Iris pigment epithelial cell (primary cell): ENCODE results near the gene SOX6.
"Not testable (repeated sequence)": the region's sequence is repeated elsewhere in the genome, so short reads cannot be mapped to it uniquely, and the experiment has no call there.

Experiments used
- DNase-seq: peaks from one replicate; pipeline ENCODE4 v3.0.0-alpha.2; 2011; ENCODE audit warnings: low read depth

The SOX6 gene

GRCh38 chr11:16146980-16147379, 209.4 kb downstream of the SOX6 start:
- DNase-seq: not testable (repeated sequence)

DNA sequence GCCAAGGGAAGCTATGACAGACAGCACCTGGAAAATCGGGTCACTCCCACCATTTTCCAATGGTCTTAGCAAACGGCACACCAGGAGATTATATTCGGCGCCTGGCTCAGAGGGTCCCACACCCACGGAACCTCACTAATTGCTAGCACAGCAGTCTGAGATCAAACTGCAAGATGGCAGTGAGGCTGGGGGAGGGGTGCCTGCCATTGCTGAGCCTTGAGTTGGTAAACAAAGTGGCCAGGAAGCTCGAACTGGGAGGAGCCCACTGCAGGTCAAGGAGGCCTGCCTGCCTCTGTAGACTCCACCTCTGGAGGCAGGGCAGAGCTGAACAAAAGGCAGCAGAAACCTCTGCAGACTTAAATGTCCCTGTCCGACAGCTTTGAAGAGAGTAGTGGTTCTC, 214.7 kb downstream of the SOX6 start:
- DNase-seq: not testable (repeated sequence)

DNA sequence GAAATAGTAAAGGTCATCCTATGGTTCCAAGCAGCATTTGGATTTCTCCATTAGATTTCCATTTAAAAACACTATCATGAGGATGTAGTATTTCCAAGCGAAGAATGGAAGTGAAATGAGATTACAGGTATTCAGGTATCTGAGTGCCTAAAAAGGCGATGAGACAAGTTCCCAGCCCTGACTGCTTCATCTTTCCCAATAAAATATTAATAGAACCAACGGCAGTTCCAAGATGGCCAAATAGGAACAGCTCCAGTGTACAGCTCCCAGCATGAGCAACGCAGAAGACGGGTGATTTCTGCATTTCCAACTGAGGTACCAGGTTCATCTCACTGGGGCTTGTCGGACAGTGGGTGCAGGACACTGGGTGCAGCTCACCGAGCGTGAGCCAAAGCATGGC, 215.2 kb downstream of the SOX6 start:
- not testable (repeated sequence) for DNase-seq

DNA sequence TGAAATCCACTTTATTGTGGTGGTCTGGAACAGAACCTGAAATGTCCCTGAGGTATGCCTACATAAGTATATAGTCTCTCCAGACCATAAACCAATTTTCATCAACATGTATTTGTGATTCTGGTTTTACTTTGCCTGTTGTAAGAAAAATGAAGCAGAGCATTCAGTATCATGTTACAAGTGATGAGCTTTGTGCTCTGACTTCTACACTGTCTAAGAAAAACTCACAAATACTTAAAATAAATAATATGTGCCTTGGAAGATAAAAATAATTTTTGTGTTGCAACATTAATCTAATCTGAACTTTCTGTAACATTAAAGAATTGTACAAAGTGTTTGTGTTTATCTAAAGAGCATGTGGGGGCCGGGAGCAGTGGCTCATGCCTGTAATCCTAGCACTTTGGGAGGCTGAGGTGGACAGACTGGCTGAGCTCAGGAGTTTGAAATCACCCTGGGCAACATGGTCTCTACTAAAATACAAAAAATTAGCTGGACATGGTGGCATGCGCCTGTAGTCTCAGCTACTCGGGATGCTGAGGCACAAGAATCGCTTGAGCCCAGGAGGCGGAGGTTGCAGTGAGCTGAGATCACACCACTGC, 219.5 kb downstream of the SOX6 start:
- no peak for DNase-seq

- no peak for DNase-seq
These were observed 222.5 kb downstream of the SOX6 start for GRCh38 chr11:16133867-16134266.

- DNase-seq: no peak
These were observed 228.6 kb downstream of the SOX6 start for GRCh38 chr11:16127732-16128131.

DNA sequence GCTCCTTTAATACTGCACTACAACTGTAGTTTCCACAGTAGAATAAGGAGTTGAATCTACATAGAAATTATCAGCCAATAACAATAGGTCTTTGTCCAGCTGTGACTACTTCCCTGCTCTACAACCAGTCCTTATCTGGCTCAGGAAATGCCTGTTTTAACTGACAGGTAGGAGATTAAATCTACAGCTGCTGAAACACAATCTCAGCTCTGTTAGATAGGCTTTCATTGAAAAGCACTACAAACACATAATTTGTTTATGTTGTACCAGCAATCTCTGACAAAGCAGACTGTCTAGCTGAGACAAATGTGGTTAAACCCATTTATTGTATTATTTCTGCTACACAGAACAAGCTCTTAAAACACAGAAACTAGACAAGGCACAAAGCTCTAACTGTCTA, 230.0 kb downstream of the SOX6 start:
- peak; percentile 0 for DNase-seq

DNA sequence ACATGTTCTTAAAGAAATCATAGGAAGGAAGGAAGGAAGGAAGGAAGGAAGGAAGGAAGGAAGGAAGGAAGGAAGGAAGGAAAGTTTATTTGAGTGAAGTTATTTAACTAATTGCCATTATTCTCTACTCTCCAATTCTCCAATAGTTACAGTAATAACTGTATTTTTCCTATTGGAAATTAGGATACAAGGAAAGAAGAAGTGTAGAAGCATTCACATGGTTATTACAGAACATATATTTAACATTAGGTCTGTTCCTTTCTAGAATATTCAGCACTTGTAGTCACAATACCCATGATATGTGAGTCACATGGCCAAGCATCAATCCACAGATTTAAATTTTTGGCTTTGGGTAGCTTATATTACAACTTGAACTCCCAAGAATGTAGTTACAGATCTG, 230.6 kb downstream of the SOX6 start:
- no peak for DNase-seq

GRCh38 chr11:16124390-16124789, 232.0 kb downstream of the SOX6 start:
- DNase-seq: no peak

DNA sequence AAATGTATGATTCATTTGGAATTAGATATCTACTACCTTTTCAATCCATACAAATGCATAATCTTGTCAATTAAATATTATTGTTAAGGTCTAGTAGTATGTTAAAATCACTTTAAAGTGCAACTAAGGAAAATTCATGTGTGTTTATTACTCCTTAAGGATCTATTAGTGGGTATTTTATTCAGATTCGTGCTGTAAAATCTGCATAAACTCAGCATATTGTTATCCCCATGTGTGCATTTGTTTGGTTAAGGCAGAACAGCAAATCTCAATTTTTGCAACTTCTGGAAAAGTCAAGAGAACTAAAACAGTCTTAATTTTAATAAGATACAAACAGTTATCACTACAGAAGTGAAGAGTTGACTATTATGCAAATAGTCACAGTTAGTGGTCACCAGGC, 234.5 kb downstream of the SOX6 start:
- DNase-seq: no peak

- no peak for DNase-seq
These were observed 236.3 kb downstream of the SOX6 start for GRCh38 chr11:16120008-16120407.

GRCh38 chr11:16117989-16118756, 238.2 kb downstream of the SOX6 start:
- DNase-seq: no peak

DNA sequence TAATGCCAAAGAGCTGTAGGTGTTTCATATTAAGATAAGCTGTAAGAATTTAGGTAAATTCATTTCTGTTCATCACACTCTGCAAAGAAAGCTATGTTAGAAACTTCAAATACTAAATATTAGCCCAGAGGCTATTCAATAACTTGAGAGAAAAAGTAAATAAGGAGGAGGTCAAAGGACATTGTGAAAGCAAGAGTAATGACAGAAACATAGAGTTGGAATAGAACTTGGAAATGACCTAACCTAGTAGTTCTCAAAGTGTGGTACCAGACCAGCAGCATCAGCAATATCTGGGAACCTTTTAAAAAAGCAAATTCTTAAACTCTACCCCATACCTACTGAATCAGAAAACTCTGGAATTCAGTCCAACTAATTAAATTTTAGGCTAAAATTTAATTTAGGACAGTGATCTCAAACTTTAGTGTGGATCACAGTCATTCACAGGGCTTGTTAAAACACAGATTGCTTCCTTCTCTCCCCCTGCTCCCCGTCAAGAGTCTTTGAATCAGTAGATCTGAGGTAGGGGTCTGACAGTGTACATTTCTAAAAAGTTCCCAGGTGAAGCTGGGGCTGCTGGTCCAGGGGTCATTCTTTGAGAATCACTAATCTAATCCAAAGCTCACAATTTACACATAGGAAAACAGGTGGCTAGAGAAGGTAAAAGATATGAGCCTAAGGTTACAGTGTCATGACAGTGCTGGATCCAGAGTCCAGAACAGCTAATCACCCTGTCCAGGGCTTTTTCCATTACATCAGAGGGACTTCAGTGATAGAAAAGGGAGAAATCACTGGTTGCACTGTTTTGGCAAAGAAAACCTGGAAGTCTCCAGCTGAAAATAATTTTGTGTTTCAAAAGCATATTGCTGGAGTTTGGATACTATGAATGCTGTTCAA, 241.1 kb downstream of the SOX6 start:
- DNase-seq: no peak

DNA sequence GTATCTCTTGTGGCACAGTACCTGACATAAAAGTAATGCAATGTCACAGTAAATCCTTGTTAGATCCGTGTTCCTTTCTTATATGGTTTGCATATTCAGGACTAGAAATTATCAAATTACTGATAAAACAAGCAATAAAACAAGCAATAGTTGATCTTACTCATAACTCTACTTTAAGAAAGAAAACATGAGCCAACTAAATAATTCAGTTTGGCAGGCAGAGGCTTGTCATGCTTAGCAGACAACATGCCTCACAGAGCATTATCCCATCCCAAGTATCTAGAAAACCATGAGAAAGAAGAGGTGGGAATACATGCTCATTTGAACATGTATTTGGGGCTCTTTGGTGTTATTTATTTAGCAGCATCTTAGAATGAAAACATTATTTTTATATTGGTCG, 241.9 kb downstream of the SOX6 start:
- DNase-seq: no peak

DNA sequence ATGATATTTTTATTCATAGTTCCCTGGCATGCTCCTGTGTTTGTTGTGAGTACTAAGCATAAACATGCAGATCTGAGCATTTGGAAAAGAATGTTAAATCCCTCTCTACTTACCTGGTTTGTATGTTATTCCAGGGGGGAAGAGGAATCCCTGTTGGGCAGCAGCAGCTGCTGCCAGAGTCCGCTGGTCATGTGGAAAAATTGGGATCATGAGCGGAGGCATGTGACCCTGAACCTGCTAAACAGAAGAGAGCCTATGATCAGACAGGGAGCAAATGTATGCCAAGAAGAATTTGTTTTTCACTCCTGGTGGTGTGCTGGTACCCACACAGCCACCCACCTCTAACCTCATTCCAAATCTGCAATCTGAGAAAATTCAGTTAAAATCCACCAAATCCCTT, 244.7 kb downstream of the SOX6 start:
- DNase-seq: no peak

GRCh38 chr11:16110886-16111285, 245.5 kb downstream of the SOX6 start:
- DNase-seq: no peak

- DNase-seq: no peak
These were observed 256.9 kb downstream of the SOX6 start for GRCh38 chr11:16099343-16099900.

- no peak for DNase-seq
These were observed 257.7 kb downstream of the SOX6 start for GRCh38 chr11:16098526-16099205.

- no peak for DNase-seq
These were observed 258.8 kb downstream of the SOX6 start for GRCh38 chr11:16097543-16097942.

GRCh38 chr11:16096336-16096735, 260.0 kb downstream of the SOX6 start:
- peak; percentile 16 for DNase-seq

DNA sequence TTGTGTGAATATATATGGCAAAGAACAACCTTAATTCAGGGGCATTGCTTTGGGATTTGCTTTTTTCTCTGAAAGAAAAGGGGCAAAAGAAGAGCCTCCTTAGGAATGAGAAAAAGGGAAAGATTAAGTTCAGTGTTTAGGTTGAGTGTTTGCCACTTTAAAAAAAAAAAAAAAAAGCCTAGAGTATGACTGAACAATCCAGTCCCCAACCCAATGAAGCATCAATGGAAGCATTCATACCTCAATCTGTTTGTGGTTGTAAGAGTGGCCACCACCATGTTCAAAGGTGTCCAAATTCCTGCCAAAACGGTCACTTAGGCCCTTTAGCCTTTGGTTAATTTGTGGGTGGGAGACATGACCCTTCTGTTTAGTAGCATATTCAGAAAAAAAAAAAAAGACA, 260.6 kb downstream of the SOX6 start:
- no peak for DNase-seq
